Activated CD8-positive, alpha-beta memory T cell treated with anti-CD3 and anti-CD28 coated beads, Interleukin-2, amount 50 U/mL, for 1 hour (primary cell): ENCODE data around the gene WDR6.
A peak's percentile ranks its signal among the peaks of the same experiment; 100 is the strongest.

Source experiments
- DNase-seq: peaks from one replicate; pipeline ENCODE4 v3.0.0-alpha.2; 2020; ENCODE audit errors: extremely low read depth

The WDR6 gene

DNA sequence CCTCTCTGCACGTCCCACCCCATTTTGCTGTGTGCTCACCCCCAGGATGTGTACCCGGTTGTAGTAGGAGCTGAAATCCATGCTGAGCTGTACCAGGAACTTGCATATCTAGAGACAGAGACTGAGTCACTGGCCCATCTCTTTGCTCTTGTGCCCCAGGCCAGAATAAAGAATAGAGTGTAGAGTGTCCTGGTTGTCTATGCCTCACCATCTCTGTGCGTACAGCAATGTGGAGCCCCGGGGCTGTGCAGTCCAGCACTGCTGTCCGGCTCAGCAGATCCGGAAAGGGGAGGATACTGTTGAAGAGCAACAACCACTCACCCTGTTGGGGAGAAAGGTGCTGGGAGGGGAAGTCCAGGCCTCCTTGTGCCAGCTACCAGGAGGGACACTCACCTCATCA lies 8.6 kb downstream of the WDR6 start:
- no peak for DNase-seq

DNA sequence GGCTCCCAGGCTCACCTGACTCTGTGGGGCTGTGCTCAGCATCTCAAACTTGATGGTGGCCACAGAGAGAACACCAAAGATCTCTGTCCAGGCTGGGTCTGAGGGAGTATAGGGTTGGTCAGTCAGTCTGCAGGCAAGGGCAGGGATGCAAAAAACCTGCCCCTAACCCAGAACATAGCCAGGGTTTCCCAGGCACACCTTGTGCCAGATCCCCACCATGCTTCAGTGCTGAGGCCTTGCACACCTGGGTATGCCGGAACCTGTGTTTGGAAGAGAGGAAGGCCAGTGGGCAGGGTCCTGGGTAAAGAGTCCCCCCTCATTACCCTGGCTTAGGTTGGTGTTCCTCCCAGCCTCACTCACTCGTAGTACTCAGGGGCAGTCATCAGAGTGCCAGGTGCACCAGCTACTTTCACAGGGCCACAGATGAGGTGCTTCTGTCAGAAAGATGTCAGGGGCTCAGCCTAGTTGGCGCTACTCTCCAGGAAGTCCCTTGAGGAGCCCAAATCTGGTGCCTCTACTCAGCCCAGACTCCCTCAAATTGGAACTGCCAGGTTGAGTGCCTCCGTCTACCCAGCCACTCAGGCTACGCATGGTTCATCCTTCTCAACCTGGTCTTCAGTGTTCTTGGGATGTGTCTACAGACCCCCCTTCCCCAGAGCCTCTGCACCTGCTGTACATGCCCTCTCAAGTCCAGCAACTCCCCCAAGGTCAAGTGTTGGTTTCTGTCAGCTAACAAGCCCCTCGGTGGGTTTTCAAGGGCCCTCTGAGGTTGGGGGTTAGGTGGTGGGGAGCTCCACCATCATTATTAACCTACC lies 9.4 kb downstream of the WDR6 start:
- DNase-seq = no peak

DNA sequence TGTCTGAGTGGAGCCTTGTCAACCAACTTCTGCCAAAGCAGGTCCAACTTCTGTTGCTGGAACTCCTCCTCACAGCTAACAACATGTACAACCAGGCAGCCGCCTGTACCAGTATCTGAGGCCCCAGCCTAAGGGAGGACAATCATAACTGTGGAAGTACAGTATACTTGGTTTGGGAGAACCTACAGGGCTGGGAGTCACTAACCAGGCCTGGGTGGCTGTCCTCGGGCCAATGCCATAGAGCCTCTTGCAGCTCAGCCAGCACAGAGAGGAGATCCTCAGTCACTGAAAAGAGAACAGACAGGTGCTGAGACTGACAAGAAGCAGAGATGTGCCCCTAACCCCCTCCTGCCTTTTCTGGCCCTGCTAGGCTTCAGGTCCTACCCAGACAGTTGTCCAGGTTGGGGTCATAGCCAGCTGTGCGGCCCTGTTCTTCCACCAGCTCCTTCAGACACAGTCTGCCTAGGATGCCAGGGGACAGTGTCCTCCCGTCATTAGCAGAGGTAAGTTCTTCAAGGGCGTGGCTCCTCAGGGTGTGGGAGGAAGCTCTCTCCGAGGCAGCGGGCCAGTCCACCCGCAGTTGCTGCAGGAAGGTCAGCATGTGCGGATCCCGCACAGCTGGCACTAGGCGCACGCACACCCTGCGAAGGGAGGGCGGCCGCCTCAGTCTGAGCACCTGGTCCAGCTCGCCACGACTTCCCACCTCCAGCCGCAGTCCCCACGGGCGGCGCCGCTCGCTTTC lies 10.2 kb downstream of the WDR6 start:
- DNase-seq = no peak

DNA sequence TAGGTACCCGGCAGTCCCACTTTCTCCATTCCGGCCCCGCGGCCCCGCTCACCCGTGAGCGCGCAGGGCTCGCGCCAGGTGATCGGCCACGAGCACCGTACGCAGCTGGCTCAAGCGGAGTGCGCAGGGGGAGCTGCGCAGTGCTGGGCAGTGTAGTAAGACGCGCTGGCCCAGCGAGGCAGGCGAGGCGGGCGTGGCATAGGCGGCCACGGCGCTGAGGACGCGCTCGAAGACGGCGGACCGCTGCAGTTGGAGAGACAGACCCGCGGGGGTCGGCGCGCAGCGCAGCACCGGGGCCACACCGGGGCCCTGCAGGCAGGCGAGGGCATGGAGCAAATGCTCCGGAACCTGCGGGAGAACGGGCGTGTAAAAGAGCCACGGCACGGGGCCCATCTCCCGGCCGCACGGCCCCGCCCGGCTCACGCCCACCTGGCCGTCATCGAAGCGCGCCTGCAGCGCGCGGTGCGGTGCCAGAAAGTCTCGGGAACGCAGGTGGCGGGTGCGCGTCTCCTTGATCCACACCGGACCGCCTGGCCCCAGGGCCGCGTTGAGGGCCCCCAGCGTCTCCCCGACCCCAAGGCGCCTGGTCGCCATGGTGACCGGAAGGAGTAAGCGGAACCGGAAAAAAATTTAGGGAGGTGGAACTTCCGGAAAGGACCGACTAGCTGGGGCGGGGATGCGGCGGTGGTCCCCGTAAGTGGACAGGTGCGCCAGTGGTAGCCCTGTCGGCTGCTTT lies 10.9 kb downstream of the WDR6 start, which contains the start of gene DALRD3:
TSS of gene DALRD3 (minus strand) at position 610 of the 736 bp plus-strand sequence. CDS start at position 594, 16 bp downstream.
- no peak for DNase-seq

DNA sequence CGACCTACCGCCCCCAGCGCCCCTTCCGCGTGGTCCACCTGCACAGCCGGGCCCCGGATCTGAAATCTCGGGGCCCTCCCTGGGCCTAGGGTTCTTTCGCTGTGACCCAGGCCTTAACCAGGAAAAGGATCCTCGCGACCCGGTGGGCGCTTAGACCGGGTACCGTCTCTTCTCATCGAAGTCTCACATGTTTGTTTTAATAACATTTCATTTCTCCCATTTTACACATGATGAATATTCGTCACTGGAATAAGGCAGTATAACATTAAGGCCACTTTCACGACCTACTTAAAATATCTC lies 11.5 kb downstream of the WDR6 start:
- DNase-seq = no peak

DNA sequence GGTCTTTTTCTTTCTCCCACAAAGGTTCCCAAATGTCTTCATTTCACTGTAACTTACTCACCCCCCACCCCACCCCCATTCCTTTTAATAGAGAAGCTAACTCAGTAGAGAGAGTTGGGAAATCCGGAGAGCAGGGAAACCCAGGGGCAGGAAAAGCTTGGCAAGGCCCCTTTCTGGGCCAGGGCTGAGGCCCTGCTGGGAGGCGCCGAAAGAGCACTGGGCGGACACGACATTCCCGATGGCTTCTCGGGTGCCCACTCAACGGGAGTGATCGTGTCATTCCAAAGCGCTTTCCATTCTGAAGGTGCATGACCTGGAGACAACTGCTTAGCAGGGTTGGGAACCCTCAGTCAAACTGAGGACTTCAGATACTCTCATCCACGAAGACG lies 12.7 kb downstream of the WDR6 start:
- no peak for DNase-seq

DNA sequence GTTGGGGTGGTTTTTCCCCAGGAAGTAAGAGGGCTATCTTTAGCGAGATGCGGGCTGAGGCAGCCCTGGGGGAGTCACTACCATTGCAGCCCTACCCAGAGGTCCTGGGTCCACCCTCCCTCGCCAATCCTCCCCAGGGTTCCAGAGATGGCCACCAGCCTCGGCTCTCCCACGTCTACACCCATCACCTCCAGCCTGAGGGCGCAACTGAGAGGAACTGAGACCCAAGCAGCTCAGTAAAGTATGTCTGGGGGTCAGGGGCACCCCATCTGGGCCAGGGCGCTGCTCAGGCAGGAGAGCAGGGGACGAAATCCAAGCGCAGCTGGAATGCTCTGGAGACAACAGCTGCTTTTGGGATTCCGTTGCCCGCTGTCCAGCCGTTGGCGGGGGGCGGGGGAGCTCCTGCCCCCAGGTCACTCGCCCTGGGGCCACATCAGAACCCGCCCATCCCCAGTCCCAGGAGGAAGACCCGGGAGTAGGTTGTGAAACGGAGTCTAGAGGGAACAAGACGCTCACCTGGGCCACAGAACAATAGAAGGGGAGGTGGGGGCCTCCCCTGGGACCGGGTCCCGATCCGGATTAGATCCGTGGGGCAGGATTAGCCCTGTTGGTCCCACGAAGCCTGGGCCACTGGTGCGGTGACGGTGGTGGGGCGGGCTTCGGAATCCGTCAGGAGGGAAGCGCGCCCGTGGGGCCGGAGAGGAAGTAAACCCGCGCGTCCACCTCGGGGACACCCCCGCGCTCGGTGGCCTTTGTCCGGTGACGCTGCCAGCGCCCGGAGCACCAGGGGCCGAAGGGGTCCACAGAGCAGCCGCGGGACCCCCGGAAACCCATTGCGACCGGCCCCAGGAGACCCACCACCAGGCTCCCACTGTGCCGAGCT lies 13.4 kb downstream of the WDR6 start:
- DNase-seq = no peak

DNA sequence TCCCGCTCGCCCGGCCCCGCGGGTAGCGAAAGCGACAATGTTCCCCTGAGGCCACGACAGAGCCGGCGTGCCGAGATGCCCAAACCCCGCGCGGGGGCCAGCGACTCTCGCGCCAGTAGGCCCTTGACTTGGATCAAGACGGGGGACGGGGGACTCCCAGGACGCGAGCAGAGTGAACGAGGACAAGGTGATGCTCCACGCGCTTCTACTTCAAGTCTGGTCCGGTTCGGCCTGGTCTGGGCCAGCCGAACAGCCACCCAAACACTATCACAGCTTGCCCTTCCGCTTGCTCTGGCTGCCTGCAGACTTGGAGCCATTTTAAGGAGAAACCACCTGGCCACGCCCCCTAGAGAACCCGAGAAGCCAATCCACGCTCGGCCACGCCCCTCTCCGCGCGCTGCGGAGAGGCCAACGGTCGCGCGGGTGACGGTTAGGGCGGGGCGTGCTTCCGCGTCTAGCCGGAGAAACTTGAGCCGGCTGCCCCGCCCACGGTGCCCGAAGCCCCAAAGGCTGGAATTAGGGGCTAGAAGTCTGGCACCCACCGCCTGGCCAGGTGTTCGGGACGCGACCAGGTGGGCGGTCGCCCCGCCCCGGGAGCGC lies 14.1 kb downstream of the WDR6 start:
- peak; percentile 97 for DNase-seq

DNA sequence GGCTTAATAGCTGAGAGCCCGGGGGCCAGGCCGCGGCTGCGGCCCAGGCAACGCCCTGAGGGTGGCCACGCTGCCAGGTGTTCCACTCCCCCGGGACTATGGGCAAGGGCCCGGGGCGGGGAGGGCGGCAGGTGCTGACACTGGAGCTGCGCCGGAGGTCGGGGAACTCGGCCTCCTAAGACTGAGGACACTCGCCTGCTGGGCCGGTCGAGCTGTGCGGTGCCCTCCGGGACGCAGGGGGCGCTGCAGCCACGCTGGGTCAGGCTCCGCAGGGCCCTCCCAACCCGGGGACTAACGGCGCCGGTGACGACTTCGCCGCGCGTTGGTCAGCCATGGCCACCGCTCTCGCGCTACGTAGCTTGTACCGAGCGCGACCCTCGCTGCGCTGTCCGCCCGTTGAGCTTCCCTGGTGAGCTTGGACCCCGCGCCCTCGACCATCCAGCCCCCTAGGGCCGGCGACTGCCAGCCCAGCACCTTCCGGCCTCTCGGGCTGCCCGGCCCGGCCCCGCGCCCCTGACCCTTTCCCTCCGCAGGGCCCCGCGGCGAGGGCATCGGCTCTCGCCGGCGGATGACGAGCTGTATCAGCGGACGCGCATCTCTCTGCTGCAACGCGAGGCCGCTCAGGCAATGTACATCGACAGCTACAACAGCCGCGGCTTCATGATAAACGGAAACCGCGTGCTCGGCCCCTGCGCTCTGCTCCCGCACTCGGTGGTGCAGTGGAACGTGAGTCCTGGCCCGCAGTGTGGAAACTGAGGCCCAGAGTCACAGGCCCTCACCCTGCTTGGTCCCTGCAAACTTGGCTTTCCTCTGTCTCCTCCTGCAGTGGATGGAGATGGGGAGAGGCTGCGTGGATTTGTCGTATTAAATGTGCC lies 14.9 kb downstream of the WDR6 start, which contains the start of gene NDUFAF3:
TSS of gene NDUFAF3 (plus strand) at position 309 of the 875 bp plus-strand sequence. CDS start at position 333, 24 bp downstream.
- DNase-seq = peak; percentile 64

DNA sequence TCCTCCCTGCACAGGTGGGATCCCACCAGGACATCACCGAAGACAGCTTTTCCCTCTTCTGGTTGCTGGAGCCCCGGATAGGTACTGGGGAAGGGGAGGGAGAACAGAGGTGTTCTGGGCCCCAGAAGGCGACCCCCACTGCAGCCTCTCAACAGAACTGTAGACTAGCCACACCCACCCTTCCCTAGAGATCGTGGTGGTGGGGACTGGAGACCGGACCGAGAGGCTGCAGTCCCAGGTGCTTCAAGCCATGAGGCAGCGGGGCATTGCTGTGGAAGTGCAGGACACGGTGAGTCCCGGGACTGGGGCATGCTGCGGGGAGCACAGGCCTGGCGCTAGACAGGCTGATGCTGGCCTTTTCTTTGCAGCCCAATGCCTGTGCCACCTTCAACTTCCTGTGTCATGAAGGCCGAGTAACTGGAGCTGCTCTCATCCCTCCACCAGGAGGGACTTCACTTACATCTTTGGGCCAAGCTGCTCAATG lies 15.5 kb downstream of the WDR6 start:
- no peak for DNase-seq

DNA sequence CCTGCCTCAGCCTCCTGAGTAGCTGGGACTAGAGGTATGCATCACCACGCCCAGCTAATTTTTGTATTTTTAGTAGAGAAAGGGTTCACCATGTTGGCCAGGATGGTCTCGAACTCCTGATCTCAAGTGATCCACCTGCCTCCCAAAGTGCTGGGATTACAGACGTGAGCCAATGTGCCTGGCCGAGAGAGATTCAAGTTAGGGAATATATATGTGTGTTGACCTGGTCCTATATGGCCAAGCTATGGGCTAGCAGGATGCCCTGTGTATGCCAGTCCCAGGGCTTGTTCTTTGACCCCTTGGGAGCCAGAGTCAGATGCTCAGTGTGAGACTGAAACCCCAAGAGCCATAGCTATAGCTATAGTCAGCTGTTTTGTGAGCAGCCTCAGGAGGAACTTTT lies 16.6 kb downstream of the WDR6 start:
- no peak for DNase-seq

DNA sequence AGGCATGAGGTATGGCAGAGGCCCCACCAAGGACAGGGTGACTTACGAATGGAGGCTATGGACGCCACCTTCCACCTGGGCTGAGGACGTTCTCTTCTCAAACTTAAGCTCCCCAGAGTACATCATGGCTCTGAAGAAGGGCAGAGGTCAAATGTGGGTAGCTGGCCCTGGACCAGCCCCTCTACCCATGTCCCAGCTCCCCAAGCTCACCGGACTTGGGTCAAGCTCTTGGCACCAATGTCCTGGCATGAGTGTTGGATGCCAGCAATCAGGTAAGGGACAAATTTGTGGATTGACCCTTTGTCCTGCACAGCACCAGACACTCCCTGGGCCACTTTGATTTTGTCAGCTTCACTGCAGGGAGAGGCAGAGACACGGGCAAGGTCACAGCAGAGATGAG lies 17.3 kb downstream of the WDR6 start:
- no peak for DNase-seq

DNA sequence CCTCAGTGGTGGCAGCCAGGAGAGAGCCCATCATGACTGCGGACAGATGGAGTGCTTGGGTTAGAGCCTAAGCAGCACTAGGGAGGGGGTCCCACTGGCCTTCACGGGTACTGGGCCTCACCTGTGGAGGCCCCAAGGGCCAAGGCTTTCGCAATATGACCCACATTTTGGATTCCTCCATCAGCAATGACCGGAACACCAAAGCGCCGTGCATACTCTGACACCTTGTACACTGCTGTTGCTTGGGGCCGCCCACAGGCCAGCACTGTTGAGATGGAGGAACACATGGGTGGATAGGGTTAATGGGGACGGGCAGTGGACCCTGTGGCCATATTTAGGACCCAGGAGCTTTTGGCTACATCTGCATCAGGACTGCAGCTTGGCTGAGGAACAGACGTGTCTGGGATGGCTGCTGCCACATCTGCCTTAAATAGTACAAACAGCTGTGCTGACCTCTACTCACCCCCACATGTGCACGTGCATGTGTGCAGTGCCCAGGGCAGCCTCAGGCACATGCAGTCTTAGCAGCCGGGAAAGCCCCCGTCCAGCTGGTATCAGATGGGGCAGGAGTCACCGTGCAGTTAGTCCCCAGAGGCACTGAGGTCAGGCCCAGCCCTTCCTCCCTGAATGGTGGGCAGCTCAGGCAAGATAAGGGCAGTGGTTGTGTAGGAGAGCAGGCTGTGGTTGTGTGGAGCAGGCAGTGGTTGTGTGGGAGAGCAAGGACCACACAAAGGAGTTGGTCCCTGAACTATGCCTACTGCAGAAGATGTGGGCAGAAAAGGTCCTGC lies 18.0 kb downstream of the WDR6 start:
- DNase-seq = no peak

DNA sequence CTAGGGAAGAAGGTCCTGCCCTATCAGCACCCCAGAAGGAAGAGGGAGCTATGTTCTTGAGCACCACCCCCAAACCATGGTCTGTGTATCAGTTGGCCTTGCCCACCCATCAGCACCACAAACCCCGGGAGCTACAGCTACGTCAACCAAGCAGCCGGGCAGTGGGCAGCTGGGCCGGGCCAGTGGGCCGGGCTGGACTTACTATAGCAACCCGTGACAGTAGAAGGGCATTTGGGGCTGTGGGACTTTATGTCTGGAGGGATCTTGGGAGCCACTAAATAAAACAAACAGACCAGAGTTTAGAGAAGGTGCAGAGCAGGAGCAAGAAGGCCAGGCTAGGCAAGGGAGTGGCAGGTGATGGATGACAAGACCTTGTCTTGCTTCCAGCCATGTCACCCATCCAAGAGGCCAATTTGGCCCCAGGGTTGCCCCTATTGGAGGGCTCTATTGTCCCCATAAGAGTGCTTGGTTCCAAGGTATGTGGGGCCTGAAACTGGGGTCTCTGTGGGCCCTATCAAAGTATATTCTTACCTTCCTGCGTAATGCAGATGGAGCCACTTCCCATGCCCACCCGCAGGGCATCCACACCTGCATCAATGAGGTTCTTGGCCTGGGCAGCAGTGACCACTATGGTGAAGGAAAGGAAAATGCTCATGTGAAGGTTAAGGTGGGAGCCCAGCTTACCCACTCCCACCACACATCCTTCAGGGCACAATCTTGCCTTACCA lies 18.8 kb downstream of the WDR6 start:
- DNase-seq = no peak

DNA sequence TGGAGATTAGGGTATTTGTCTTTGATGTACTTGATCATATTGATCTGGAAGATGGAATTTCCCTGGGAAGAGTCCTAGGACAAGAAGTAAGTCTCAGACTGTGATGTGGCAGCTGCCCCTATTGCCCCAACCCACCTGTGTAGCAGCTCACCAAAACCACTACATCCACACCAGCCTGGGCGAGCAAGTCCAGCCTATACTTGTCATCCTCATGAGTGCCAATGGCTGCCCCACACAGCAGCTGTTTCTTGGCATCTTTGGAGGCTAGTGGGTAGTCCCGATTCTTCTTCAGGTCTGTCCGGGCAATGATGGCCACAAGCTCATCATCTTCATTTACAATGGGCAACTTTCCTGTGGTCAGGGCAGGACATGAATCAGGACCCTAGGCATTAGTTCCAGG lies 19.3 kb downstream of the WDR6 start:
- no peak for DNase-seq

DNA sequence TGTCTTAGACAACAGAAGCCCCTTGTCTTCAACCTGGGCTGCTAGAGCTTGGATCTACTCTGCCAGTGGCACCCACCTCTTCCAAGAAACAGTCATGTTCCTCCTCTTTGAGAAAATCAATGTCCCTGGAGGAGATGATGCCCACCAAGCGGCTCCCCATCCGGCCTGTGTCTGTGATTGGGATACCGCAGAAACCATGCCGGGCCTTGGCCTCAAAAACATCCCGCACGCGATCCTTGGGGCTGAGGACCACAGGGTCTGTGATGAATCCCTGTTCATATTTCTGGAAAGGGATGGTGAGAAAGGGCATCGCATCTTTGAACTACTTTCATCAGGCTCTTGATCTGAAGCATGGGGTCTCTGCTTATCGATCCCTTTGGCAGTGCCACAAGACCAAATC lies 20.4 kb downstream of the WDR6 start:
- DNase-seq = no peak

DNA sequence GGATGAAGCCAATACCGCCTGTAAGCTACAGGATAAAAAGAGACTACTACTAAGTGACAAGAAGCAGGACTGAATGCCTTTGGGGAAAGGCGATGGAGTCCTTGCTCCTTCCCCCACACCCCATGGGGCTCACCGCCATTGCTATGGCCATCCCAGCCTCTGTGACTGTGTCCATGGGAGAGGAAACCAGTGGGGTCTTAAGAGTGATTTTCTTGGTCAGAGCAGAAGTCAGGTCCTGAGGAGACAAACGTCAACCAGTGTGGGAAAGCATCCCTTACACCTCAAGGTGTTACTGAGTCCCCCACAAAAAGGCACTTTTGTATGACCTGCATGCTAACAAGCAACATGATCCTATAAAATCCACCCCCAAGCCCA lies 21.1 kb downstream of the WDR6 start:
- no peak for DNase-seq
